Ascending aorta (tissue), 2 donors: ENCODE measurements around the gene FAM234B. TPM values are rescaled to one million over a fixed set of nuclear protein-coding genes. Genes with fewer than 3 reads are reported as not detected.

Experiments
- DNase-seq, 2 donors: peaks; one replicate each; pipeline ENCODE4 v3.0.0-alpha.2; 2019; ENCODE audit warnings: low spot score in 2 of 2
- H3K27ac ChIP-seq, 2 donors: fragments of 200-600 bp; sonication (generic); one replicate each; pipeline ENCODE4 v1.5.1; 2016 to 2017; ENCODE audit warnings: mild to moderate bottlenecking in 1 of 2
- H3K27me3 ChIP-seq: fragments of 200-600 bp; sonication (generic); one replicate; pipeline ENCODE4 v1.5.1; 2017
- H3K36me3 ChIP-seq, 2 donors: fragments of 200-600 bp; sonication (generic); one replicate each; pipeline ENCODE4 v1.5.1; 2016
- H3K4me1 ChIP-seq, 2 donors: fragments of 200-600 bp; sonication (generic); one replicate each; pipeline ENCODE4 v1.5.1; 2016 to 2017; ENCODE audit warnings: mild to moderate bottlenecking in 1 of 2
- H3K4me3 ChIP-seq, 2 donors: fragments of 200-600 bp; sonication (generic); one replicate each; pipeline ENCODE4 v1.5.1; 2016 to 2017; ENCODE audit warnings: mild to moderate bottlenecking in 1 of 2
- H3K9me3 ChIP-seq, 2 donors: fragments of 200-600 bp; sonication (generic); one replicate each; pipeline ENCODE4 v1.5.1; 2016
- CTCF ChIP-seq, 3 experiments: fragments of 200-600 bp in 2 of 3; fragments of 450-650 bp in 1 of 3; sonication (generic) in 2 of 3; IDR thresholded peaks; one replicate each; pipeline ENCODE4 v1.5.1; 2016 to 2019; ENCODE audit warnings: antibody characterized with exemption in 3 of 3, mild to moderate bottlenecking in 1 of 3, moderate library complexity in 1 of 3
- intact Hi-C: fragments of 100-400 bp; cut with DNase I; formaldehyde crosslinking; loops from one replicate; pipeline ENCODE4 v1.15.1; 2023
- total RNA-seq: library from RNA; depleted of rRNA; stranded (reverse); fragments of >200 nt; gene quantifications from one replicate; pipeline ENCODE4 v1.1.0, GENCODE V29; 2016

The FAM234B gene
- total RNA-seq, 1 donor from 2014 or later: 6.7 TPM

GRCh38 chr12:13100605-13100881, 56.4 kb downstream of the FAM234B start:
- no peak for DNase-seq
- H3K4me3 ChIP-seq: peak overlapping the region; percentile 53 to 63
- intact Hi-C loops: loop anchor here (2.0 to 10.0 kb wide), 3 partner anchors 72 to 376 kb away; partner anchors contain the start of gene DDX47
- H3K4me1 ChIP-seq: peaks cover 10 to 42% of the 10 kb centered on the region in 2 donors
- H3K27ac ChIP-seq: peak overlapping the region; percentile 92 to 94
- H3K36me3 ChIP-seq: no peaks in the 10 kb centered on the region
- H3K27me3 ChIP-seq: no peaks in the 10 kb centered on the region
- TF ChIP-seq CTCF (IDR thresholded peaks at IDR 0.05): no peak
- H3K9me3 ChIP-seq: no peaks in the 10 kb centered on the region

DNA sequence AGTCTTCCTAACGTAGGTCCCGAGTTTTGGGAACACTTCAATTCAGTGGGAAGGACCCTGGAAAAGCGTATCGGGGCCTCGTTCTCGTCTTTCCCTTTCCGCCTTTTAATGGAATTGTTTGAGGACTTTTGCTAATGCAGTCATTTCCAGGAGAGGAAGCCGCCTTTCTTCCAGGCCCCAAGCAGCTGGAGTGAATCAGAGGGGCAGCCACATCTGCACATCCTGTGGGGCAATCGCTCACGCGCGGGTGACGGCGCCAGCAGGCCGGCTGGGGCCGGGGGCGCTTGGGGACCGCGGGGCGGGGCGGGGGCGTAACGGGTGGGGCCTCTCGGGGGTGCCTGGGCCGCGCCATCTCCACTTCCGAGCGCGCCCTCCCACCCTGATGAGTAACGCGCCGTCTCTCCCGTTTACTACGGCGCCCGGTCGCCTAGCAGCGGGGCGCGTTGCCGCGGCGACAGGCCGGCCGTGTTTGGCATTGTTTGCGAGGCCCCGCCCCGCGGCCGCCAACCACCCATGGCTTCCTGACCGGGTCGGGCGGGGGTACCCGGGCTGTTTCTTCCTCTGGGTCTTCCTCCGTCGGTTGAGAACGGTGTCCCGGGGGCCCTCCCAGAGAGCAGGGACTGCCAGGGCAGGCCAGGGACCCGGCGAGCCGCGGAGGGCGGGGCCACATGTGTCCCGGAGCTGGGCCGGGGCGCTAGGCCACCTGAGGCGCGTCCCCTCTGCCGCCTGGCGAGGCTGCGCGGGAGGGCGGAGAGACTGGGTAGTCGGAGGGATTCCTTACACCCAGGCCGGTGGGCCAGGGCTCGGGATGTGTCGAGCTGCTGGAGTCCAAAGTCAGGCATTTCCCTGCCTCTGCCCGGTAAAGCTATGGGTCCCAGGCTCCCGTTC, 56.9 kb downstream of the FAM234B start:
- no peaks in the 10 kb centered on the region for H3K9me3 ChIP-seq
- H3K4me3 ChIP-seq: peak overlapping the region; percentile 53 to 63
- H3K27ac ChIP-seq: peak overlapping the region; percentile 92 to 94
- no peak for TF ChIP-seq CTCF (IDR thresholded peaks at IDR 0.05)
- H3K27me3 ChIP-seq: no peaks in the 10 kb centered on the region
- no peaks in the 10 kb centered on the region for H3K36me3 ChIP-seq
- peaks cover 10 to 42% of the 10 kb centered on the region in 2 donors for H3K4me1 ChIP-seq
- DNase-seq: peak; percentile 90 to 98
- intact Hi-C loops: loop anchor here (1.0 to 10.0 kb wide), 4 partner anchors 72 to 376 kb away; partner anchors contain the start of genes DDX47 and EMP1

- DNase-seq: no peak
- no peaks in the 10 kb centered on the region for H3K36me3 ChIP-seq
- no peak for TF ChIP-seq CTCF (IDR thresholded peaks at IDR 0.05)
- H3K27me3 ChIP-seq: no peaks in the 10 kb centered on the region
- peaks cover 10 to 37% of the 10 kb centered on the region in 2 donors for H3K4me1 ChIP-seq
- H3K27ac ChIP-seq: peak overlapping the region; percentile 92 to 94
- peak overlapping the region; percentile 53 to 63 for H3K4me3 ChIP-seq
- no peaks in the 10 kb centered on the region for H3K9me3 ChIP-seq
- intact Hi-C loops: loop anchor here (1.0 to 10.0 kb wide), 4 partner anchors 71 to 377 kb away; partner anchors contain the start of genes DDX47 and EMP1
These were observed 57.7 kb downstream of the FAM234B start for GRCh38 chr12:13101821-13102375.

- no peak overlapping the region for H3K4me3 ChIP-seq
- no peaks in the 10 kb centered on the region for H3K9me3 ChIP-seq
- H3K36me3 ChIP-seq: no peaks in the 10 kb centered on the region
- no peak for TF ChIP-seq CTCF (IDR thresholded peaks at IDR 0.05)
- intact Hi-C loops: loop anchor here (10.0 kb wide), 2 partner anchors 288 to 378 kb away; partner anchors contain the start of gene DDX47
- H3K27ac ChIP-seq: peak overlapping the region; percentile 92 to 94
- no peaks in the 10 kb centered on the region for H3K27me3 ChIP-seq
- no peak for DNase-seq
- H3K4me1 ChIP-seq: peaks cover 10 to 34% of the 10 kb centered on the region in 2 donors
These were observed 58.4 kb downstream of the FAM234B start for GRCh38 chr12:13102461-13103195.

DNA sequence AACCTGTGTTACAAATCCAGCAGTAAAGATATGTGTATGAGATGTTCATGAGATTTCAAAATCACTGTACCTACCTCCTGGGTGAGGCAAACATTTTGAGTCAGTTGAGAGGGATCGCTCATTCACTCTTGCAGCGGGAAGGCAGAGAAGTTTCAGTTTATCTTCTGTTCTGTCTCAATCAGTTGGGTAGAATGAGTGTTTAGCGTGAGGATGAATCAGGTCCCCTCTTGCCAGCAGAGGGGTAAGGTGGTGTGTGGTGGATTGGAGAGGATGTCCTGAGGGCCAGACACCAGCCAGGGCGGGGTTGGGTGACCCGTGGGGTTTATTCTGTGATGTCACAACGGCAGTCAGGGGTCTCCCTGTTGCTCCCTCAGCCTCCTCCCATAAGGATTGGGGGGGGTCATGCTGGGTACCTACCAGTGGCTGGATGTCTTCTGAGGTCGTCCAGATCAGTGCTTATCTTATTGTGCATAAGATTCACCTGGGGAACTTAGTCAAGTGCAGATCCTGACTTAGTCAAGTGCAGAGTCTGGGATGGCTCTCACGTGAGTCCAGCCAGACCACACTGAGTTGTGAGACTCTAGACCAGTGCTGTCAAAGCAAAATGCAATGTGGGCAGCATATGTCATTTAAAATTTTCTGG, 59.3 kb downstream of the FAM234B start, which contains the start of gene GSG1:
GSG1 (minus strand) TSS at position 277 of the 643 bp plus-strand sequence; CDS start at position 122, 155 bp downstream.
- Histone ChIP-seq H3K27me3 (no peaks in the 10 kb centered on the region), H3K4me3 (no peak within 1 kb of the TSS), H3K36me3 (no peaks in the 10 kb centered on the region), H3K4me1 (peaks cover 10 to 30% of the 10 kb centered on the region in 2 donors), H3K27ac (peak within 1 kb of the TSS; percentile 92 to 94), H3K9me3 (no peaks in the 10 kb centered on the region)
- no peak for DNase-seq
- no peak for TF ChIP-seq CTCF (IDR thresholded peaks at IDR 0.05)
- intact Hi-C loops: loop anchor here (10.0 kb wide), 2 partner anchors 289 to 379 kb away; partner anchors contain the start of gene DDX47
